Measurements from ENCODE around the gene MNT.

Gene MNT

GRCh38 chr17:2357237-2357636, 43.6 kb downstream of the MNT start:
- Histone ChIP-seq H3K4ac (ENCODE audit: low read length) (no peak overlapping the region), H3K14ac (ENCODE audit: low read length) (no peak overlapping the region), H2AK5ac (ENCODE audit: low read depth, low read length) (no peak overlapping the region), H2BK15ac (ENCODE audit: low read length) (no peak overlapping the region), H3K27me3 (ENCODE audit: control insufficient read depth in 3 of 3, insufficient read depth in 3 of 3, low read depth in 1 of 3, low read length in 3 of 3) (no peaks in the 10 kb centered on the region), H3K18ac (ENCODE audit: low read length) (no peak overlapping the region), H2BK5ac (ENCODE audit: low read length) (no peak overlapping the region), H3K79me1 (ENCODE audit: low read depth, low read length) (peaks cover 2% of the 10 kb centered on the region), H3K4me2 (ENCODE audit: insufficient read depth, low read length, poor library complexity, severe bottlenecking) (no peak overlapping the region), H3K36me3 (replicated peaks in 1 of 2; ENCODE audit: control insufficient read depth in 2 of 2, insufficient read depth in 2 of 2, low read length in 2 of 2) (peaks cover 7 to 26% of the 10 kb centered on the region in 2 donors), H3K9me3 (replicated peaks in 1 of 2; ENCODE audit: control insufficient read depth in 2 of 2, insufficient read depth in 1 of 2, low read depth in 1 of 2, low read length in 2 of 2) (no peaks in the 10 kb centered on the region), H3K4me1 (ENCODE audit: control insufficient read depth in 2 of 2, insufficient read depth in 1 of 2, low read depth in 1 of 2, low read length in 2 of 2) (peaks cover under 1 to 3% of the 10 kb centered on the region in 2 donors), H2AFZ (ENCODE audit: low read length) (no peak overlapping the region), H3K27ac (replicated peaks; ENCODE audit: low read length) (no peak overlapping the region), H3K4me3 (ENCODE audit: low read length in 2 of 2) (no peak overlapping the region), H3K23ac (ENCODE audit: low read depth, low read length, poor library complexity) (no peak overlapping the region), H4K8ac (ENCODE audit: low read depth, low read length) (no peak overlapping the region), H2BK12ac (ENCODE audit: low read length) (no peak overlapping the region), H4K91ac (ENCODE audit: low read depth, low read length, poor library complexity) (no peak overlapping the region), H3K9ac (ENCODE audit: low read depth, low read length, poor library complexity) (no peak overlapping the region), H2BK120ac (ENCODE audit: low read depth, low read length) (no peak overlapping the region)
- no CpG with 5 or more reads among the region's 4 CpGs for WGBS, 2 donors (ENCODE audit: extremely low coverage in 2 of 2, insufficient read length in 2 of 2, insufficient replicate concordance in 1 of 2)
- no peak for DNase-seq (ENCODE audit: low spot score)

- Histone ChIP-seq H3K4me1 (ENCODE audit: control insufficient read depth in 2 of 2, insufficient read depth in 1 of 2, low read depth in 1 of 2, low read length in 2 of 2) (peaks cover 7 to 14% of the 10 kb centered on the region in 2 donors), H2BK12ac (ENCODE audit: low read length) (no peak overlapping the region), H4K91ac (ENCODE audit: low read depth, low read length, poor library complexity) (no peak overlapping the region), H4K8ac (ENCODE audit: low read depth, low read length) (no peak overlapping the region), H3K14ac (ENCODE audit: low read length) (no peak overlapping the region), H2AK5ac (ENCODE audit: low read depth, low read length) (no peak overlapping the region), H3K27me3 (ENCODE audit: control insufficient read depth in 3 of 3, insufficient read depth in 3 of 3, low read depth in 1 of 3, low read length in 3 of 3) (no peaks in the 10 kb centered on the region), H3K23ac (ENCODE audit: low read depth, low read length, poor library complexity) (no peak overlapping the region), H2BK15ac (ENCODE audit: low read length) (no peak overlapping the region), H3K27ac (replicated peaks; ENCODE audit: low read length) (no peak overlapping the region), H2AFZ (ENCODE audit: low read length) (no peak overlapping the region), H3K9me3 (replicated peaks in 1 of 2; ENCODE audit: control insufficient read depth in 2 of 2, insufficient read depth in 1 of 2, low read depth in 1 of 2, low read length in 2 of 2) (no peaks in the 10 kb centered on the region), H3K79me1 (ENCODE audit: low read depth, low read length) (peaks cover 5% of the 10 kb centered on the region), H3K4ac (ENCODE audit: low read length) (no peak overlapping the region), H3K4me2 (ENCODE audit: insufficient read depth, low read length, poor library complexity, severe bottlenecking) (no peak overlapping the region), H2BK120ac (ENCODE audit: low read depth, low read length) (no peak overlapping the region), H3K36me3 (replicated peaks in 1 of 2; ENCODE audit: control insufficient read depth in 2 of 2, insufficient read depth in 2 of 2, low read length in 2 of 2) (peaks cover 2 to 21% of the 10 kb centered on the region in 2 donors), H3K4me3 (ENCODE audit: low read length in 2 of 2) (no peak overlapping the region), H2BK5ac (ENCODE audit: low read length) (no peak overlapping the region), H3K9ac (ENCODE audit: low read depth, low read length, poor library complexity) (no peak overlapping the region), H3K18ac (ENCODE audit: low read length) (no peak overlapping the region)
- no peak for DNase-seq (ENCODE audit: low spot score)
- no CpG with 5 or more reads among the region's 8 CpGs for WGBS, 2 donors (ENCODE audit: extremely low coverage in 2 of 2, insufficient read length in 2 of 2, insufficient replicate concordance in 1 of 2)
These were observed 46.5 kb downstream of the MNT start for GRCh38 chr17:2354311-2354710.

- H4K8ac ChIP-seq (ENCODE audit: low read depth, low read length): peak overlapping the region; percentile 24
- peak overlapping the region; percentile 69 for H3K4ac ChIP-seq (ENCODE audit: low read length)
- peaks cover 2 to 8% of the 10 kb centered on the region in 2 donors for H3K36me3 ChIP-seq (replicated peaks in 1 of 2; ENCODE audit: control insufficient read depth in 2 of 2, insufficient read depth in 2 of 2, low read length in 2 of 2)
- H3K14ac ChIP-seq (ENCODE audit: low read length): peak overlapping the region; percentile 38
- H3K4me1 ChIP-seq (ENCODE audit: control insufficient read depth in 2 of 2, insufficient read depth in 1 of 2, low read depth in 1 of 2, low read length in 2 of 2): peaks cover 20 to 22% of the 10 kb centered on the region in 2 donors
- no peaks in the 10 kb centered on the region for H3K9me3 ChIP-seq (replicated peaks in 1 of 2; ENCODE audit: control insufficient read depth in 2 of 2, insufficient read depth in 1 of 2, low read depth in 1 of 2, low read length in 2 of 2)
- no peak overlapping the region for H2BK15ac ChIP-seq (ENCODE audit: low read length)
- peak overlapping the region; percentile 59 for H2BK5ac ChIP-seq (ENCODE audit: low read length)
- WGBS, 2 donors (ENCODE audit: extremely low coverage in 2 of 2, insufficient read length in 2 of 2, insufficient replicate concordance in 1 of 2): no CpG with 5 or more reads among the region's 6 CpGs
- H2BK120ac ChIP-seq (ENCODE audit: low read depth, low read length): no peak overlapping the region
- peaks cover 3% of the 10 kb centered on the region for H3K79me1 ChIP-seq (ENCODE audit: low read depth, low read length)
- peak overlapping the region; percentile 94 for H2AK5ac ChIP-seq (ENCODE audit: low read depth, low read length)
- peak overlapping the region; percentile 90 for H4K91ac ChIP-seq (ENCODE audit: low read depth, low read length, poor library complexity)
- H3K27ac ChIP-seq (replicated peaks; ENCODE audit: low read length): peak overlapping the region; percentile 37
- no peak for DNase-seq (ENCODE audit: low spot score)
- H3K18ac ChIP-seq (ENCODE audit: low read length): peak overlapping the region; percentile 91
- peak overlapping the region; percentile 34 for H3K9ac ChIP-seq (ENCODE audit: low read depth, low read length, poor library complexity)
- no peak overlapping the region for H2AFZ ChIP-seq (ENCODE audit: low read length)
- H3K23ac ChIP-seq (ENCODE audit: low read depth, low read length, poor library complexity): peak overlapping the region; percentile 58
- H2BK12ac ChIP-seq (ENCODE audit: low read length): peak overlapping the region; percentile 95
- H3K27me3 ChIP-seq (ENCODE audit: control insufficient read depth in 3 of 3, insufficient read depth in 3 of 3, low read depth in 1 of 3, low read length in 3 of 3): no peaks in the 10 kb centered on the region
- no peak overlapping the region for H3K4me3 ChIP-seq (ENCODE audit: low read length in 2 of 2)
- no peak overlapping the region for H3K4me2 ChIP-seq (ENCODE audit: insufficient read depth, low read length, poor library complexity, severe bottlenecking)
These were observed 49.6 kb downstream of the MNT start for GRCh38 chr17:2351269-2351668.

GRCh38 chr17:2347805-2348685, 52.8 kb downstream of the MNT start:
- H2BK5ac ChIP-seq (ENCODE audit: low read length): peak overlapping the region; percentile 8
- no peak overlapping the region for H4K8ac ChIP-seq (ENCODE audit: low read depth, low read length)
- H3K4me1 ChIP-seq (ENCODE audit: control insufficient read depth in 2 of 2, insufficient read depth in 1 of 2, low read depth in 1 of 2, low read length in 2 of 2): peaks cover 20 to 22% of the 10 kb centered on the region in 2 donors
- H3K9me3 ChIP-seq (replicated peaks in 1 of 2; ENCODE audit: control insufficient read depth in 2 of 2, insufficient read depth in 1 of 2, low read depth in 1 of 2, low read length in 2 of 2): no peaks in the 10 kb centered on the region
- H2AK5ac ChIP-seq (ENCODE audit: low read depth, low read length): peak overlapping the region; percentile 22
- H3K23ac ChIP-seq (ENCODE audit: low read depth, low read length, poor library complexity): no peak overlapping the region
- H3K4ac ChIP-seq (ENCODE audit: low read length): no peak overlapping the region
- H3K79me1 ChIP-seq (ENCODE audit: low read depth, low read length): peaks cover 3% of the 10 kb centered on the region
- no peak overlapping the region for H2BK12ac ChIP-seq (ENCODE audit: low read length)
- no CpG with 5 or more reads among the region's 11 CpGs for WGBS, 2 donors (ENCODE audit: extremely low coverage in 2 of 2, insufficient read length in 2 of 2, insufficient replicate concordance in 1 of 2)
- H2BK15ac ChIP-seq (ENCODE audit: low read length): no peak overlapping the region
- peak overlapping the region; percentile 50 for H2AFZ ChIP-seq (ENCODE audit: low read length)
- peak overlapping the region; percentile 96 for H3K27ac ChIP-seq (replicated peaks; ENCODE audit: low read length)
- H2BK120ac ChIP-seq (ENCODE audit: low read depth, low read length): peak overlapping the region; percentile 12
- H3K4me3 ChIP-seq (ENCODE audit: low read length in 2 of 2): no peak overlapping the region
- H3K36me3 ChIP-seq (replicated peaks in 1 of 2; ENCODE audit: control insufficient read depth in 2 of 2, insufficient read depth in 2 of 2, low read length in 2 of 2): peaks cover 13 to 34% of the 10 kb centered on the region in 2 donors
- no peaks in the 10 kb centered on the region for H3K27me3 ChIP-seq (ENCODE audit: control insufficient read depth in 3 of 3, insufficient read depth in 3 of 3, low read depth in 1 of 3, low read length in 3 of 3)
- H4K91ac ChIP-seq (ENCODE audit: low read depth, low read length, poor library complexity): peak overlapping the region; percentile 41
- peak overlapping the region; percentile 22 for H3K18ac ChIP-seq (ENCODE audit: low read length)
- peak; percentile 88 for DNase-seq (ENCODE audit: low spot score)
- peak overlapping the region; percentile 14 for H3K9ac ChIP-seq (ENCODE audit: low read depth, low read length, poor library complexity)
- H3K14ac ChIP-seq (ENCODE audit: low read length): no peak overlapping the region
- H3K4me2 ChIP-seq (ENCODE audit: insufficient read depth, low read length, poor library complexity, severe bottlenecking): peak overlapping the region; percentile 63

Measured in neuronal stem cell (in vitro differentiated cells).